Activated effector memory CD4-positive, alpha-beta T cell treated with Interleukin-2 at 50 U/mL for 16 hours (primary cell): ENCODE measurements around the gene ADD1.

ENCODE experiments used
- DNase-seq: peaks from one replicate; pipeline ENCODE4 v3.0.0-alpha.2; 2020

ADD1 gene

GRCh38 chr4:2806390-2807355 lies 37.0 kb upstream of the ADD1 start:
- DNase-seq = no peak

GRCh38 chr4:2807571-2807970 lies 36.1 kb upstream of the ADD1 start:
- no peak for DNase-seq

GRCh38 chr4:2808001-2808400 lies 35.6 kb upstream of the ADD1 start:
- DNase-seq = no peak

GRCh38 chr4:2809610-2810180 lies 33.9 kb upstream of the ADD1 start:
- no peak for DNase-seq

GRCh38 chr4:2810388-2810787 lies 33.3 kb upstream of the ADD1 start:
- no peak for DNase-seq

GRCh38 chr4:2811830-2812611 lies 31.6 kb upstream of the ADD1 start:
- peak; percentile 48 for DNase-seq

GRCh38 chr4:2812612-2813354 lies 30.9 kb upstream of the ADD1 start:
- no peak for DNase-seq

- no peak for DNase-seq
These were observed 29.9 kb upstream of the ADD1 start for GRCh38 chr4:2813446-2814405.

GRCh38 chr4:2814627-2815270 lies 28.9 kb upstream of the ADD1 start:
- no peak for DNase-seq

- no peak for DNase-seq
These were observed 27.2 kb upstream of the ADD1 start for GRCh38 chr4:2816401-2816954.

GRCh38 chr4:2817137-2817536 lies 26.5 kb upstream of the ADD1 start:
- DNase-seq = no peak

- no peak for DNase-seq
These were observed 25.8 kb upstream of the ADD1 start for GRCh38 chr4:2817701-2818350.

- DNase-seq = no peak
These were observed 25.2 kb upstream of the ADD1 start for GRCh38 chr4:2818351-2818939.

GRCh38 chr4:2819244-2820215 lies 24.1 kb upstream of the ADD1 start:
- DNase-seq = no peak

- DNase-seq = no peak
These were observed 23.2 kb upstream of the ADD1 start for GRCh38 chr4:2820216-2820982.

GRCh38 chr4:2822461-2823300 lies 21.0 kb upstream of the ADD1 start:
- DNase-seq = no peak

GRCh38 chr4:2823301-2823670 lies 20.4 kb upstream of the ADD1 start:
- no peak for DNase-seq
